HG02870 (cell line): ENCODE data around the gene CD164L2.
"Not testable (repeated sequence)": the region's sequence is repeated elsewhere in the genome, so short reads cannot be mapped to it uniquely, and the experiment has no call there.

Experiments used
- ATAC-seq: cut with Tn5 transposase; IDR thresholded peaks from one replicate; pipeline ENCODE4 v1.9.1; 2021; ENCODE audit warnings: mild to moderate bottlenecking, moderate library complexity; ENCODE audit not compliant: unreplicated experiment

CD164L2 gene

GRCh38 chr1:27405598-27406361 is 22.6 kb upstream of the CD164L2 start:
- not testable (repeated sequence) for ATAC-seq

- no peak for ATAC-seq
Observed at GRCh38 chr1:27405074-27405473, 21.9 kb upstream of the CD164L2 start.

- no peak for ATAC-seq
Observed at GRCh38 chr1:27403931-27404330, 20.8 kb upstream of the CD164L2 start.

DNA sequence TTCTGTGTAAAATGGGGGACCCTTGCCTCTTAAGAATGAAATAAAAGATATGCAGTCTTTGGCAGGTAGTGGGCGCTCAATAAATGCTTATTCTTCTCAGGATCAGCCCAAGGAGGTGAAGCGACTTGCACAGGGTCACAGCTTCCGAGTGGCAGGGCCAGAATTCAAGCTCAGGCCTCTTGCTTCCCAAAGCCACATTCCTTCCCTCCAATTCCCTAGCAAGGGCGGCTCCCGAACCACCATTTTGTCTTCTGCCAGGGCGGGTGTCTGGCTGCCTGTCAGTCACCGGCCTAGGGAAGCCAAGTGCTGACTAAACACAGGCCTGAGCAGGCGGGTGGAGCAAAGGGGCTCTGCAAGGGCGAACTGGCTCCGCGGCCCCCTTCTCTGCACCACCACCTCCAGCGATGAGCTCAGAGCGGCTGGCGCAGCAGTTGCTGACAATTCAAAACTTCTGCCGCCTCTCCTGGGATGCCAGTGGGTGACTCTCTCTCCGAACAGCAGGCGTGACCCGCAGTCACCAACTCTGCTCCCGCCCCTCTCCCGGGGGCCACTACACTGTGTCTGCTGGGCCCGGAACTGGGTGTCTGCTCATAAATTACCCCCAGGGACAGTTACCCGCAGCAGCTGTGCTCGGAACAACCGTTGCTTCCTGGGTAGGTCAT is 20.1 kb upstream of the CD164L2 start:
- no peak for ATAC-seq

DNA sequence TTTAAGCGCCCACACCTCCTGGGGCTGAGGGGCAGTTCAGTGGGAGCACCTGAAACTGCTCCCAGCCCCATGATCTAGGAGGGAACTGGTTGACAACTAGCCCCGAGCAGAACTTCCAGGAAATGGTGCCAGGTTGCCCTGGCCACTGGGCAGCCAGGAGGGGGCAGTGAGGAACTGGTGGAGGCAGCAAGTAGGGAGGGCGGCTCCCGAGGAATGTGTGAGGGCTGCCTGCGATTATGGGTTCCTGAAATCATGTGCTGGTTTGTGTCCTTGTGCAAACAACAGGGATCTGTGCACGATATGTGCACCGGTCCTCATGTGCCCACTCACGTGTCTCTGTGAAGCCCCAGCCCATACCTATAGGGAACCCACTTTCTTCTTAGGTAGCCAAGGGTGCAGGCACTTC is 19.2 kb upstream of the CD164L2 start:
- no peak for ATAC-seq

DNA sequence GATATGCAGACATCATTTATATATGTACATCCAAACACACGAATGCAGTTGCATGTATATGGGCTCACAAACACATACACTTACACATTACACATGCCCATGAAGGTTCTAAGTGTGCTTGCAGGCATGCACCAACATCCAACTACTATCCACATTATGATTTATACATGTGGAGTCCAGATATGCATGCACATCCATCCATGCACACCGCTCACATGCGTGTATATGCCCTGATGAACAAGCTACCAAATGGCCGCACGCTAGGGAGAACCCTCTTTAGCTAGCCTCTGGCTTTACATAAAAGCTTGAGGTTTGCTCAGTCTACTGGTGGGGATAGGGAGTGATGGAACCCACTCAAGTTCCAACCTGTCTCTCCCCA is 17.8 kb upstream of the CD164L2 start:
- no peak for ATAC-seq

GRCh38 chr1:27400082-27400962 is 17.2 kb upstream of the CD164L2 start:
- no peak for ATAC-seq

DNA sequence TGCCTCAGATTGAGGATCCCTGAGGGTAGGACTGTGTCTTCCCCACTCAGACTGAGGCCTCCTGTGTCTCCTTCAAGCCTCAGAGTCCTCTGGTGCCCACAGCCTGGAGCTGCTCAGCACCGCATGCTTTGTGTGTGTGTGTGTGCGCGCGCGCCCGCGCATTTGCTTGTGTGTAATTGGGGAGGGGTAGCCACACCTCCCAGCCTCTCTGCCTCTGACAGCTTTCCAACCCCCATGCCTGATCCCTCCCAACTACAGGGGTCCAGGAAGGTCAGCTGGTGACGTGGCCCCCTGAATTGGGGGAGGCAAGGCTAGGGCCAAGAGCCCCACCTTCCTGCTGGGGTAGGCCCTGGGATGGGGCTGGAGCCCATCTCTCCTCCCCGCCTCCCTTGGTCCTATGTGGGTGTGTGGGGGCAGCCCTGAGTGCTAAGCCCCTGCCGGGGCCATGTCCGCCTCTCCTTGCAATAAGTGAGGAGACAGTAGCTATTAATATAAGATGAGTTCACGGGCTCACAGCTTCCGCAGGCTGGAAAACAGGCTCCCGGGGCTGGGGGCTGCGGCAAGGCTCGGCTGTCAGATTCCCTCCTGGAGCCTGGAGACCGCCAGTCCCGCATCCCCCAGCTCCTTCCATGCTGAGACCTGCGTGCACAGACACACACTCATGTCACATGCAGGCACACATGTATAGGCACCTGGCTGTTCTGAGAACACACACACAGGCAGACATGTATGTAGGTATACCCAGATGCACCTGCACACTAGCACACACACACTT is 16.3 kb upstream of the CD164L2 start:
- ATAC-seq: no peak

DNA sequence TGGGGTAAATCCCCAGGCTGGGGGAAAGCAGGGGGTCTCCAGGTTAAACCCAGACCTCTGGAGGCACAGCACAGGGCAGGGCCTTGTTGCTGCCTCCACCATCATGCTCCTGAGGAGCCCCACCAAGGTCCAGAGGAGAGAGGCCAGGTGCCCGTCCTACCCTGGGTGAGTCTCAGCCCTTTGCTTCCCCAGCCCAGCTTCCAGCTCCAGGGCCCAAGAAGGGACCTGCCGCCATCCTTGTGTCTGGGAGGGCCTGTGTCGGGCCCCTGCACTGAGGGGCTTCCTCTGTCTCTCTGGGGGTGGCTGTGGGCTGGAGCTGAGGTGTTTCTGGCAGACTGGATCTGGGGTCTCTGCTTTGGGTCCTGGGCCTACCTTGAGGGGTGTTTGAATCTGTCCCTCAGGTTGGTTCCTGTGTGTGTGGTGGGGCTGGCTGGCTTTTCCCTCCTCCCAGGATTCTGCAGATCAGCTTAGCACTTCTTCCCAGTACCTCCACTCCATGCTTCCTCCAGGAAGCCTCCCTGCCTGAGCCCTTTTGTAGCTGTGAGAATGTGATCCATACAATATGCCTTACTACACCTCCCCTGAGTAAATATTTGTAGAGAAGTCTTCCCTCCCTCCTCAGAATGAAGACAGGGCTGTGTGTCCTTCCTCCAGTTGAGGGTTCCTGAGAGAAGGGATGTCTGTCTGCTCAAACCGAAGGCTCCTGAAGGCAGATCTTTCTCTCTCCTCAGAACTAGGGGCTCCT is 15.4 kb upstream of the CD164L2 start:
- no peak for ATAC-seq

DNA sequence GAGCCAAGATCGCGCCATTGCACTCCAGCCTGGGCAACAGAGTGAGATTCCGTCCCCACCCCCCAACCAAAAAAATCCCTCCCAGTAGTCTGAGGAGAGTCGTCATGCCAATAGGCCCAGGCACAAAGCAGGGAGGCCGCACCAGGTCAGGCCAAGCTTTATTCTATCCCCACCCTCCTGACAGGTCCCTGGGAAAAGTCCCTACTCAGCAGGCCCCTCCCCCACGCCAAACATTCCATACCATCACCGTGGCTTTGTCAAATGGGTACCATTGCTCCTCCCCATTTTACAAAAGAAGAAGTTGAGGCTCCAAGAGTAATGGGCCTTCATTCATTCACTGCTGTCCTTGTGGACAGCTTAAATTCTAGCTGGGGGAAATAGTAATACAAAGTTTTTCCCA is 14.6 kb upstream of the CD164L2 start:
- ATAC-seq: no peak

GRCh38 chr1:27397110-27397509 is 14.0 kb upstream of the CD164L2 start:
- no peak for ATAC-seq

GRCh38 chr1:27395441-27396195 is 12.5 kb upstream of the CD164L2 start:
- ATAC-seq: no peak

GRCh38 chr1:27394925-27395324 is 11.8 kb upstream of the CD164L2 start:
- no peak for ATAC-seq

GRCh38 chr1:27394282-27394658 is 11.1 kb upstream of the CD164L2 start:
- ATAC-seq: no peak

- ATAC-seq: no peak
Observed at GRCh38 chr1:27393641-27394281, 10.6 kb upstream of the CD164L2 start.

GRCh38 chr1:27392778-27393635 is 9.9 kb upstream of the CD164L2 start:
- no peak for ATAC-seq

GRCh38 chr1:27392096-27392777 is 9.1 kb upstream of the CD164L2 start, which contains the start of gene GPR3:
GPR3 (plus strand) TSS chr1:27392622; CDS start chr1:27393799, 1,177 bp downstream.
- peak; percentile 67 for ATAC-seq
